LNCaP clone FGC (cell line): Measurements from ENCODE around the gene TBC1D17.

Experiments
- DNase-seq: peaks from one replicate; pipeline ENCODE4 v3.0.0-alpha.2; 2011; ENCODE audit warnings: low read depth
- H3K4me3 ChIP-seq: 2 replicates; pipeline ENCODE4 v1.5.1; 2011; ENCODE audit warnings: mild to moderate bottlenecking, low read depth, low read length, control low read depth
- CTCF ChIP-seq: IDR thresholded peaks from 2 replicates; pipeline ENCODE4 v1.5.1; 2012; ENCODE audit warnings: mild to moderate bottlenecking; ENCODE audit not compliant: control insufficient read depth, insufficient read depth; ENCODE audit errors: extremely low read depth

TBC1D17 gene

DNA sequence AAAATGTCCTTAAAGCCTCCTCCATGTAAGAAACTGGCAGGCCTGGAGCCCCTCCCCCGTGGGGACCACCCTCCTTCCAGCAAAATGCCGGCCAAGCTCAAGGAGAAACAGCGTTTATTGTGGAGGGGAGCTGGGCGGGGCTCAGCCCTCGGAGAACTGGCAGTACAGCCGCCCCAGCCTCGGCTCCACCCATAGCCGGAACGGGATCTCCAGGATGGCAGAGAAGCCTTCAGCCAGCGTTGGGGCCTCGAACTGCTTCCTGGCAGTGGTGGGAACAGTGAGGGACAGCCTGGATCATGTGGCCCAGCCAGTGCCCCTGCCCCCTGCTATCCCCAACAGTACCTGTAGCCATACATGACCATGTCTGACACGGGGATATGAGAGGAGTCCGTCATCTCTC lies 16.4 kb upstream of the TBC1D17 start:
- TF ChIP-seq CTCF, result no peak
- peak overlapping the region; percentile 42 for H3K4me3 ChIP-seq
- peak; percentile 27 for DNase-seq

DNA sequence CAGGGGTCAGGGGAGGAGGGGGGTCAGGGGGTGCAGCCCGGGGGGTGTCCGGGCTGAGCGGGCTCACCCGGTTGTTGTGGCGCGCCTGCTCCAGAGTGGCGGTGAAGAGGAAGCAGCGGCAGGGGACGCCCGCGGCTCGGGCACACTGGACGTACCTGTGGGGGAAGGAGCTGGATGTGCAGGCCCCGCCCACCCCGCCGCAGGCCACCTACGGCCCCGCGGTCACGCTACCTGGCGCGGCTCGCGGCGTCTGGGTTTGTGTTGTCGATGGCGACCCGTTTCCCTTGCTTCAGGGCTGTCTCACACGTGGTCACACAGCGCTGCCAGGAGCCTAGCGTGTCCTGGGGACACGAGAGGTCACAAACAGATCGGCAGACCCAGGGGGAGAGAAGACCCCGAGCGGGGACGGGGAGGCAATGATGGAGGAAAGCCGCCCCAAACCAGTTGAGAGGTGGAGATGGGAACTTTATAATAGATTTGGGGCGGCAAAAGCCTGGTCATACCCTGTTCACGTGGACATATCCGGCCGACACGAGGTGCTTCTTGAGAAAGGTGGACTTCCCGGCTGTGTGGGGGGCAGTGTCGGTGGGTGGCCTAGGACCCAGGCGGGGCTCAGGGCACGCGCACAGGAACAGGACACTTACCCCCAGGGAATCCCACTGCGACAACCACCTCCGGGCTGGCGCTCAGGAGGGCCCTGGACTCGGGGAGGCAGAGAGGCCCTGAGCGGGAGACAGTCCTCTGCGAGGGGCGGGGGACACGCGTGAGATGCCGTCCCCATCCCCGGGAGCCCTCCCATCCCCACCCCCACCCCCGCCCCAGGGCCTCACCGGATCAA lies 15.7 kb upstream of the TBC1D17 start:
- H3K4me3 ChIP-seq, result peak overlapping the region; percentile 42
- peak; percentile 19 for DNase-seq
- peak; percentile 34; the same call in 1 of the 2 replicates for TF ChIP-seq CTCF

DNA sequence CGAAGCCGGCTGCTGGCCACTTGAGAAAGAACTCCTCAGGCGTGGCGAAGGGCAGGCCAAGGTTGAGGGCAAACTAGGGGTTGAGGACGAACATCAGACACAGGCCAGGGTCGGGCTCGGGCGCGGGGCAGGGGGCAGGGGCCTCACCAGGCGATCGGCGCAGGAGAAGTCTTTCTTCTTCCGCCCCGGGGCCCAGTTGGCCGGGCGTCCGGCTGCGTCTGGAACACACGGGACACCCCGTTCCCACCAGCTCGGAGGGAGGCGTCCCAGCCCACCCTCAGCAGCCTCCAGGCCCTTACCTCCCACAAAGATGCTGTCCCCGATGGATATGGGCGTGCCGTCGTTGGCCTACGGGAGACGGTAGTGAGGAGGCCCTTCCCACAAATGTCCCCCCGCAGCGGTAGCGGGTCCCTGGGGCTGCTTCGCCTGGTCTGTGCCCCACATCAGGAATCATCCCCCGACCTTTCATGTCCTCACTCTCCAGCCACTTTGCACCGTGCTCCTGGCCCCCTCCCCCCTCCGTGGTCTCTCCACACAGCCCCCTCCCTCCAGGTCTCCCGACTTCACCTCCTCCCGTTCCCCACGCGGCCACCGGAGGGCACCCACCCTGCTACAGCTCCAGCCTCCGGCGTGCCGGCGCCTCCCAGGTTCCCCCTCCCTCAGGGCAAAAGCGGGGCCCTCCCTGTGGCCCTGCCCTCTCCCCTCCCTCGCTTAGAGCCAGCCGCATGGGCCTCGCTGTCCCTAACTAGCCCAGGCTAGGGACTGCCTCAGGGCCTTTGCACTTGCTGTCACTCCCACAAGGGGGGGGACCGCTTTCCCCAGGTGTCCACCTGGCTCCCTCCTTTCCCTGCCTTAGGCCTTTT lies 14.9 kb upstream of the TBC1D17 start:
- DNase-seq, result no peak
- TF ChIP-seq CTCF, result peak; percentile 26

DNA sequence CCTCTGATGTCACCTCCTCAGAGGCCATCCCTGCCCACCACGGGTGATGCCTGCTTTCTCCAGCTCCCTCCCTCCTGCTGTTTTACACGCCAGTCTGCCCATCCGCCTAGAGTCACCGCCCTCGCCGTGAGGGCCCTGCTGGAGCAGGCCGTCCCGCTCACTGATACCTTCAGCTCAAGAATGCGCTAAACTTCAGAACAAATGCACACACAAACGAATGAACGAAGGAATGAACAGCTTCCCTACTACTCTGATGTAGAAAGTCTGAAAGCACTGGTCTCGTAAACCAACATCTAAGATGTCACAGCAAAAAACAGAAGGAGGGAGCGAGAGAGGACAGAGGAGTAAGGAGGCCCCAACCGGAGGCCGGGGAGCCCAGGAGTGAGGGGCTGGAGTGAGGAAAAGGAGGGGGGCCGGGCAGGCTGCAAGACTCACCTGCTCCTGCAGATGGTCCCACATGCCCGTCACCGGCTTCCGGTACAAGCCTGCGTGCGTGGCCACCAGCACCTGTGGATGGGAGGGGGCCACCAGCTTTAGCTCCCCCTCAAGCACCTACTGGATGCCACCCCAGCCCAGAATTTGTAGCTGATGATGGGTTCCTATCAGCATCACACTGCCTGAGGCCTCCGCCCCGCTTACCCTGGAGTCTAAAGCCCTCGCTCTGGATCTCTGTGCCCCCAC lies 14.1 kb upstream of the TBC1D17 start:
- TF ChIP-seq CTCF, result no peak
- DNase-seq, result no peak
- H3K4me3 ChIP-seq, result no peak overlapping the region

More for the DNA sequence above, 14.9 kb upstream of the TBC1D17 start:
- H3K4me3 ChIP-seq, result no peak overlapping the region

GRCh38 chr19:49863935-49864320 lies 13.6 kb upstream of the TBC1D17 start:
- H3K4me3 ChIP-seq, result no peak overlapping the region
- no peak for DNase-seq
- TF ChIP-seq CTCF, result no peak

DNA sequence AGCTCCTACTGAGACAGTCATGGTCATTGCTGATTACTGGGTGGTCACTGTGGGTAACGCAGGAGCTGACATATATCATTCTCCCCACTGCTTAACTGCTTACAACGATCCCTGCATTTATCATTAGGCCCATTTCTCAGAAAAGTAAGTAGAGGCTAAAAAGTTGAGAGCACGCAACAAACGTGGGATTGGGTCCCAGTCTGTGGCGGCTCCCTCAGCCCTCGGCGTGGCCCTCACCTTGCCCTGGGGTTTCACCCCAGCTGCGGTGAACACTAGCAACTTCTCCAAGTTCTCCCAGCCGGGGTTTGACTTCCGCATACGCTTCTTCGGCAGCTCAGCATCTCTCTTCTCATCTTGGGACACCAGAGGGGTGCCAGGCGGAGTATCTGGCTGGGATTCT lies 12.6 kb upstream of the TBC1D17 start:
- TF ChIP-seq CTCF, result no peak
- peak overlapping the region; percentile 87; the same call in 1 of the 2 replicates for H3K4me3 ChIP-seq
- DNase-seq, result no peak
